GM18499 (cell line): ENCODE data around the gene TTC1.
"Not testable (repeated sequence)": the region's sequence is repeated elsewhere in the genome, so short reads cannot be mapped to it uniquely, and the experiment has no call there.

Experiments used
- ATAC-seq: cut with Tn5 transposase; IDR thresholded peaks from one replicate; pipeline ENCODE4 v1.9.1; 2021; ENCODE audit warnings: moderate number of reproducible peaks; ENCODE audit not compliant: insufficient read depth, unreplicated experiment

Gene TTC1

GRCh38 chr5:160008877-160009590, at the start of gene TTC1:
TSS of gene TTC1 (plus strand) at chr5:160009139. CDS start at chr5:160010529, 1,390 bp downstream.
- ATAC-seq: peak; percentile 98

- no peak for ATAC-seq
These were observed 47.5 kb upstream of the TTC1 start for GRCh38 chr5:159961176-159962160.

GRCh38 chr5:159962214-159962613, 46.7 kb upstream of the TTC1 start:
- ATAC-seq: no peak

GRCh38 chr5:159963935-159964334, 45.0 kb upstream of the TTC1 start:
- no peak for ATAC-seq

GRCh38 chr5:159965031-159965837, 43.7 kb upstream of the TTC1 start:
- no peak for ATAC-seq

GRCh38 chr5:159965838-159966128, 43.2 kb upstream of the TTC1 start:
- ATAC-seq: not testable (repeated sequence)

- no peak for ATAC-seq
These were observed 39.0 kb upstream of the TTC1 start for GRCh38 chr5:159969966-159970365.

GRCh38 chr5:159971038-159971437, 37.9 kb upstream of the TTC1 start:
- ATAC-seq: no peak

GRCh38 chr5:159971514-159971913, 37.4 kb upstream of the TTC1 start:
- no peak for ATAC-seq

GRCh38 chr5:159971931-159972461, 36.9 kb upstream of the TTC1 start:
- no peak for ATAC-seq

GRCh38 chr5:159972538-159973362, 36.2 kb upstream of the TTC1 start:
- no peak for ATAC-seq

- no peak for ATAC-seq
These were observed 33.4 kb upstream of the TTC1 start for GRCh38 chr5:159975462-159976019.

- no peak for ATAC-seq
These were observed 32.0 kb upstream of the TTC1 start for GRCh38 chr5:159976921-159977320.

GRCh38 chr5:159978358-159978757, 30.6 kb upstream of the TTC1 start:
- ATAC-seq: no peak

- ATAC-seq: no peak
These were observed 26.3 kb upstream of the TTC1 start for GRCh38 chr5:159982421-159983173.

- no peak for ATAC-seq
These were observed 21.8 kb upstream of the TTC1 start for GRCh38 chr5:159987031-159987674.

GRCh38 chr5:159990506-159990905, 18.4 kb upstream of the TTC1 start:
- no peak for ATAC-seq

GRCh38 chr5:159992566-159992965, 16.4 kb upstream of the TTC1 start:
- ATAC-seq: no peak
